COR-L47 (cell line): ENCODE data around the gene PRDM10.
A peak's percentile ranks its signal among the peaks of the same experiment; 100 is the strongest.
"Not testable (repeated sequence)": the region's sequence is repeated elsewhere in the genome, so short reads cannot be mapped to it uniquely, and the experiment has no call there.

Experiments used
- DNase-seq: peaks from one replicate; lab custom pipeline; 2025; lab: John Stamatoyannopoulos, UW

Gene PRDM10

DNA sequence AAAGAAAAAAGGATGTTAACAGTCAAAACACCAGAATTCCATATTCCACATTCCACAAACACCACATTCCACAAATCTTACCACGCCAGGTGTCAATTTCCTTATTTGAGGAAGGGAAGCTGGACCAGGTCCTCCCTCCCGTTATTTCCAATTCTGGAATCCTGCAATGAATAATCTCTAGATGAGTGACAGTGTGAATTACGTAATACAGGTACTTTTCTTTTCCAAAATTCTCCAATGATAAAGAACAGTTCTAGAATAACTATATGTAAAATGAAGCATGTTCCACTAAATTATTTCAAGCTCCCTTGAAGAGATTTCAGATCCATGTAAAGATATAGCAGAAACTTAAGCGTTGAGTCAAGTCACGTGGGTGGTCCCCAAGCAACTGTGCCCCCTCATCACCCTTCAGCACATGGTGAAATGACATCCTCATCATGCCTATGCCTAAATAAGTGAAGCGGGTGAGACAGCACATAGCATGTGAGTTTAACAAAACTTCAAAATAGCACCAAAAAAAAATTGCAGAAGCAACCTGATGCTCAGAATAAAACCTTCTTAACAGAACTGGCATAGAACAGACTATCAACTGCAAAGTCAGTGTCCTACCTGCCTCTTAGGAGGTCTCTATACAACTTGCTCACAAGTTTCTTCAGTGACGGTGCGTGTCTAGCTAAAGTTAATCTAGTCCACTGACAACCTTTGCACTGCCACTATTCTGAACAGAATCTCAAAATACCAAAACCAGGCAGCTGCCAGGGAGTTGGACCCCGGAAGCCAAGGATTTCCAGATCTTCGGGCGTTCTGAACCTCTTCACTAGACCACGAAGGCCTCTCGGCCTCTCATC is 108.1 kb downstream of the PRDM10 start:
- DNase-seq, result no peak

DNA sequence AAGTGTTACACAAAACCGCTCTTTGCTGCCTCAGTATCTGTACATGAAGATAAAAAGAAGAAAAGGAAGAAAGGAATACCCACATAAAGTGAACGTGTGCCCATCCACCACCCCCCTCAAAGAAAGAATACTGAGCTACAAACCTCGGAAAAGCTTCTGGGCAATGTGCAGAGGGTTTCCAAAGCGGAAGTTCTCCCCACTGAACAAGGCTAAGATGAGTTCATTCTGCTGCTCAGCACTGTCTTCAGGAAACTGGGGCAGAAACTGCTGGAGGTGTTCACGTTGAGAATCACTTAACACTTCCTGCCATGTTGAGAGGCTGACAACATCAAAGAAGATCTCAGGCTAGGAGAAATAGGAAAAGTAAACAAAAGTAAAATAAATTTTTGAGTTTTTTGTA is 114.2 kb downstream of the PRDM10 start:
- DNase-seq, result no peak

DNA sequence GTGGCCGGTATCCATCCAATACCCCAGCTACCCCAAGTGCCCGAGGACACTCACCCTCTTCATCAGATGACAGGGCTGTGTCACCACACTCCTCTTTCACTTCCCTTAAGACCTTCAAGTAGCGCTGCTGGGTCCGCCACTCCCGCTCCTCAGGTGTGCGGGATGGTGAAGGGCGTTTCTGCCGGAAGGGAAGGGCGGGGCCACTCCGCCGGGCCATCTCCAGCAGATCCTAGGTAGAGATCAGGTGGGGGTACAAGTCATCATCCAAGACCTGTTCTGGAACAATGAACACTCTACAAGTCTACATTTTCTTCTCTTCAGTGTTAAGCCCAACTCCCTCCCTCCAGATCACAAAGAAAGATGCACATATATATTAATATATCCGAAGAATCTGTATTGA is 117.3 kb downstream of the PRDM10 start:
- no peak for DNase-seq

DNA sequence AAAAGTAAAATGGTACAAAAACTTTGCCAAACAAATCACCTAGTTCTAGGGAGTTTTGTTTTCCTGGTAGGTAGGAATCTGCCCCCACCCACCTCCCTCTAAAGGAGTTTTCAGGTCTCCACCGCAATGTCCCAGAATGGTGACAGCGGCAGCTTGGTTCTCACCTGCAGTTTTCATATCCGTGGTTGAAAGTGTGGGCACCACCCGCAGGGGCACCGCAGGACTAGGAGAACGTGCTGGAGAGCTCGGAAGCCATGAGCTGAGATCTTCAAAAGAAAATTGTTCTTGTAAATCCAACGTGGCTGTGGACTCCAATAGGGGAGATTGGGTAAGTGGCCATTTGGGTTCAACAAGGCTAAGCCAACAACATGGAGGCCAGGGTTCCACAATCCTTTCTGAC is 118.1 kb downstream of the PRDM10 start:
- no peak for DNase-seq

DNA sequence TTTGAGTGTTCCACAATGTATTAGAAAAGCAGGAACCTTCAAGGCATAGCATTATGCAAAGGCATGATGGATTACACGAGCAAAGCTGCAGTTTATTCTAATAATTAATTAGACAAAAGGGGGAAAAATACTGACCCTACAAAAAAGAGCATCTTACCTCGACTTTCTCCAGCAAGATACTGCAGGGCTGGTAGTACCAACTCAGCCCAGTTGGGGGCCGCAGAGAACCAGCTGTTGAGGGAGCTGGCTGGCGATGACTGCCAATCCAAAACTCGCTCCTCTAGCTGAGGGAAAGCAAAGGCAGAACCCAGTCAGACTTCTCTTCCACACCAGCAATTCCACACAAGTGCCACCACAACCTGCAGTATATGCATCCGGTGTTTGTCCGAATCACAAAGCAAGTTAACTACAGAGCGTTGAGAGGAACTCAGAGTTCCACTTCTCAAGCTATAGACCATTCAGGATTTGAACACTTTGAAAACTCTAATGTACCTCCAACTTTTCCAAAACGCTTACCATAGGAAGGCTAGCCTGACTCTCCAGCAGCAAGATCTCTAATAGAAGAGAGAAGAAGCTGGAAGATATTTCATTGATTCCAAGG is 121.0 kb downstream of the PRDM10 start:
- peak; percentile 17 for DNase-seq

DNA sequence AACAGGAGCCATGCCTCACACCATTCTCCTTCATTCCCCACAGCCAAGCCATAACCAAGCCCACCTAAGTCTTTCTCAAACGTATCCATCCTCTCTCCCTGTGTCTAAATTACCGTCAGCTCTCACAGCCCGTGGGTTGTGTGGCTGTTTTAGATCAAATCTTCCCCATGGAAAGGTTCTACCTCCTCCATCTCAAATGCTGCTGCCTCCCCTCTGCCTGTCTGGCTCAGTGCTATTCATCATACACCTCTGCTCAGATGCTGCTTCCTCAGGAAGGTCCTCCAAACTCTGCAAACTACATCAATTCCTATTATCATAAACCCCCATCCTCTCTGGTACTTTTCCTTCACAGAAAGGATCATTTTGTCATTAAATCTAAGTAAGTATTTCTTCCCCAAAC is 122.3 kb downstream of the PRDM10 start:
- DNase-seq, result no peak

DNA sequence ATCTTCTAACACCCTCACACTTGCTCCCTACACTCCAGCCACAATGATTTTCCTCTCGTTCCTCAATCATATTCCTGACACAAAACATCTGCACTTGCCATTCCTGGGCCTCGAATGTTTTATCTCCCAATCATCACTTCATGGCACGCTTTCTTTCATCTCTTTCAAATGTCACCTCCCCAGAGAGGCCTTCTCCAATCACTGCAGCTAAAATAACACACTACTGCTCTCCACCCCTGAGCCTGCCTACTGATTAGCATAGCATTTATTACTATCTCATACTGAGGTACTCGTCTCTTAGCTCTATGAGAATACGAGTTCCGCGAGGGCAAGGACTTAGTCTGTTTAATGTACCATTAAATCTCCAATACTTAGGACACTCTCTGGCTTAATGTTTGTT is 130.7 kb downstream of the PRDM10 start:
- no peak for DNase-seq

DNA sequence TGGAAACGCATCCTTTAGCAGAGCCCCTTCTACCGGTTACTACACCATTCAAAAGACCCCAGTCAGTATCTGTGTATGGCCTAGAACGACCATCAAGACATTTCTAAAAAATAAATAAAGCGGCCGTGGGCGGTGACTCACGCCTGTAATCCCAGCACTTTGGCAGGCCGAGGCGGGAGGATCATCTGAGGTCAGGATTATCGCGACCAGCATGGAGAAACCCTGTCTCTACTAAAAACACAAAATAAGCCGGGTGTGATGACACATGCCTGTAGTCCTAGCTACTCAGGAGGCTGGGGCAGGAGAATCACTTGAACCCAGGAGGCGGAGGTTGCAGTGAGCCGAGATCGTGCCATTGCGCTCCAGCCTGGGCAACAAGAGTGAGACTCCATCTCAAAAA is 134.0 kb downstream of the PRDM10 start:
- DNase-seq, result not testable (repeated sequence)

DNA sequence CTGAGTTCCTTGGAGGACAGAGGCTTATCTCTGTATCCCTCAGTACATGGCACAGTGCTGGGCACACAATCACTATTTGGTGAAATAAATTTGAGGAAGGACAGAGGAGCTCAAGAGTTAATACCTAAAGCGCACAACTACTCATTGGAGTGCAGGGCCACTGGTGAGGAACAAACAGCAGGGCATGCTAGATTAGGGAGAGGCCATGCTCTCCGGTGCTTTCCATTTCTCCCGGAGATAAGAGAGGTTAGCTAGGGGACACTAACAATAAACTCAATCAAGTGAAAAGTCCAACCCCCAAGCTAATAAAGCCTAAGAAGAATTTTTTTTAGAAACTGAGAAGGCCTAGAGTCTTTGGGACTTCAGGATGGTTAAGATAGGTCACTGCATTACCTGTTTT is 136.3 kb downstream of the PRDM10 start:
- no peak for DNase-seq

DNA sequence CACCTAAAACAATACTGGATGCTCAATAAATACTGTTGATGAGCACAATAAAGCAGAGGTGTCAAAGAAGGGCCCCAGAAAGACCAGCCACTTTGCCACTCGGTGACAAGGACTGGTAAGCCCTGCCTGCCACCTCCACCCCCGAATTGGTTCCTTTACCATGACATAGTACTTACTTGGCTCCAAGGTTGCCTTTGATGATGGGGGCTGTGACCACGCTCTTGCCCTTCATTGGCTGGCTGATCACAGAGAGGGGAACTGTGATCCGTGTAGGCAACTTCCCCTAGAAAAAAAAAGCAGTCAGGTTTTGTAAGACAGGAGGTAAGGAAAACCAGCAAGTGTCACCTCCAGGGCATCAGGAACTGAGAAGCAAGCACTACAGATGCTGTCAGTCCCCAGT is 136.9 kb downstream of the PRDM10 start:
- DNase-seq, result no peak

DNA sequence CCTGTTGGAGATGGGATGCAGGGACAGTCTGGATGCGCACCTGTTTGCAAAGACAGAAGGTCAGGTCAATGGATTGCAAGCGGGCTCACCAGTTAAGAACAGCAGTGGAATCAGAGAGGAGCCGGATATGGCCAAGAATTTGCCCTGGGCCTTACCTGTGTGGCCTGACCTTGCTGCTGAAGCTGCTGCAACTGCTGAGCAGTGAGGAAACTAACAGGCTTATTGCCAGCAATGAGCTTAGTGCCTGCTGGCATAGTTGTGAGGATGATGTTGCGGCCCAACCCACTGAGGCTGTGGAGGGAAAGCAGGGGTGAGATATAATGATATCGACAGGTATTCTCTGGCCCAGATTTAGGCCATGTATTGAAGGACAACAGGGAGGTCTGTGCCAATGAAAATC is 137.8 kb downstream of the PRDM10 start:
- no peak for DNase-seq

DNA sequence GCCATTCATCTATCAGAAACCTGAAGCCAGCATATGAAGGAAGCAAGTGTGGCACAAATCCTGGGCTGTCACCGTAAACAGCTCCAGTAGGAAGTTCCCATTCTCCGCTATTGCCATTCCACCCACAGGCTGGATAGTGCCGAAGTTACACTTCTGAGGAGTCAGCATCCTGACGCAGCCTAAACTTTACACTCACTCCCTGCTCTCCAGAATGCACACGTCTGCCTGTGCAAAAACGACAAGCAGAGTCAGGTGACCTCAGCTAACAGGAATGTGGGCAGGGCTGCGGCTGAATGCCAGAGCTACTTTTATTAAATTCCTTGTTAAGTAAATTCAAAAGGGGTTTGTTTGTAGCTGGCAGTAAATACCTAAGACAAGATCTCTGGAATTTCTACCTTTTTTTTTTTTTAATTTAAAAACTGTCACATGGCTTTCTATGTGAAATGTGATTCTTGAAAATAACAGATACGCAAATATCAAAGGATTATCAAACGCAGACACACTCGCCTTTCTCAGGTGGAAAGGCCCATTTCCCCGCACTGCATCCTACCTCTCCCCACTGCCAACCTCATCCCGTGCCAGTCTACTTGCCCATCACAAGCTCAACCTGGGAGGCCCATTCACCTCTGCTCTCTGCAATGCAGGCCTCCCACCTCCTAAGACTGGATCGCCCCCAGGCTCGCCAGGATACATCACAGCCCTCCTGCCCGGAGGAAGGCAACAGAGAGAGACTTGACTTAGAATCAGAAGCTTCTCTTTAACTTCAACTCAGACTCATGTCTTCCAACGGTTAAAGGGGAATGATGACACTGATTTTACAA is 140.7 kb downstream of the PRDM10 start:
- DNase-seq, result no peak

DNA sequence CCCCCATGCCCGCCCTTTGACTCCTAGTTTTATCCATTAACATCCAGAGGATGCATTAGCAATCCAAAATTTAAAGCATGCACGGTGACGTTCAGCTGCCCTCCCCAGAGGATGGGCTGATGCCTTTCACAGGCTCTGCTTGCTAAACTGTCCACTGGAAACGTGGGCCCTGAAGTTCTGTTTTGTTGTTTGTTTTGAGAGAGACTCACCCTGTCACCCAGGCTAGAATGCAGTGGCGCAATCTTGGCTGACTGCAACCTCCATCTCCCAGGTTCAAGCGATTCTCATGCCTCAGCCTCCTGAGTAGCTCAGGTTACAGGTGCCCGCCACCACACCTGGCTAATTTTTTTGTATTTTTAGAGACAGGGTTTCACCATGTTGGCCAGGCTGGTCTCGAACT is 146.6 kb downstream of the PRDM10 start:
- DNase-seq, result no peak

DNA sequence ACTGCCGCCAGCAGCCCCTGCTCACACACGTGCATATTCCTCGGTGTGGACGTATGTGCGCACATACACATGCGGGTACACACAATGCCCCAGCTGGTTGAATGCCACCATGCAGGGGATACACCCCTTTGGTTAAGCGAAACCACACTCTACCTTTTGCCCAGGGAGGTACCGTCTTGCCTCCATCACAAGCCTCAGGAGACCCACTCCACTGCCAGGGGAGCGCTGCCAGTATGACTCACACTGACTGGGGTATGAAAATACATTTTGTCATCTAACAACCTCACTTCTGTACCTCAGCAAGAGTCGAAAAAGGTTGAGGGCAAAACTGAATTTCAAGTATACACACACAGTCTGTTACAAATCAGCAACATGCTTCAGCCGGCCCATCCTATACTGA is 147.5 kb downstream of the PRDM10 start:
- no peak for DNase-seq

DNA sequence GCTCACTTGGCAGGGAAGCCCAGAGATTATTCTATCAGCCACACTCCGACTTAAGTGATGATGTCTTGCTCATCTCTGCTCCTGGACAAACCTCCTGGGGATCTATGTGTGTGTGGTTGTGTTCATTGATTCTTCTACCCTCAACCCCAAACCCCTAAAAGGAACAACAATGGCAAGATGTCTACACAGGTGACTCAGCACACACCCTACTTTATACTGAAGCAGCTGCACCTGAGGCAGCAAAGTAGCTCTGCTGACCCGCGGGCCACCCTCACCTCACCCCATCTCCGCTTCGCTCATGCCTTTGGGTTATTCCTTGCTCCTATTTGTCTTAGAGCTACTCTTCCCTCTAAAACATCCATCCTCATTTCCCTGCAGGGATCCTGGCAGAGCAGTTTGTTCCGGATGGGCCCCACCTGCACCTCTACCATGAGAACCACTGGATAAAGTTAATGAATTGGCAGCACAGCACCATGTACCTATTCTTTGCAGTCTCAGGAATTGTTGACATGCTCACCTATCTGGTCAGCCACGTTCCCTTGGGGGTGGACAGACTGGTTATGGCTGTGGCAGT is 148.3 kb downstream of the PRDM10 start:
- peak; percentile 21 for DNase-seq

DNA sequence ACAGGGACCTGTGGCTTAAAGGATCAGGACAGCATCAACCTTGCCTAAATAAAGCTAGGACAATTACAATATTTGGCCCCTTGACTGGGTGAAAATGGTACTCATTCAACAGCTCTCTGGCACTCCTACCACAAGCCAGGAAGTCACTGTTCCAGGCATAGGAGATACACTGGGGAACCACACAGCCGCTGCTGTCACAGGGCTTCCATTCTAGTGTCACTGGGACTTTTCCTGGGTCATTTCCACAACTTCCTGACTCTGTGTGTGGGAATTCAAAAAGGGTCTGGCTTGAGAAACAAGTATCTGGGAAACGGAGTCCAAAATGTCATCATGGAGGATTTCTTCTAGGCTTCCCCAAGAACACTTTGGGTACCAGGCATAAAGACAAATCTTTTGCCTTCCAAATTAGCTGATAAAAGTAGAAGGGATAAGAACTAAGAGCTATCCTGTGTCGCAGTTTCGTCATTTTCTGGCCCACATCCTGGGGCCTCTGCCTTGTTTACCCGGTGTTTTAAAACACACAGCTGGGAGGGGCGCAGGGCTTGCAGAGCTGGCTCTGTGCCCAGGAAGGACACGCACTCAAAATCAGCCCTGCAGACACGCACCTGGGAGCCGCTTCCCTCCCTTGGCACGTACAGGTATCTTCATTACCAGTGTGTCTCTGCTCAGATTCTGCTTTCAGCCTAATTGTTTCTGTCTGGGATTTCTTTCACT is 149.0 kb downstream of the PRDM10 start:
- DNase-seq, result peak; percentile 94

DNA sequence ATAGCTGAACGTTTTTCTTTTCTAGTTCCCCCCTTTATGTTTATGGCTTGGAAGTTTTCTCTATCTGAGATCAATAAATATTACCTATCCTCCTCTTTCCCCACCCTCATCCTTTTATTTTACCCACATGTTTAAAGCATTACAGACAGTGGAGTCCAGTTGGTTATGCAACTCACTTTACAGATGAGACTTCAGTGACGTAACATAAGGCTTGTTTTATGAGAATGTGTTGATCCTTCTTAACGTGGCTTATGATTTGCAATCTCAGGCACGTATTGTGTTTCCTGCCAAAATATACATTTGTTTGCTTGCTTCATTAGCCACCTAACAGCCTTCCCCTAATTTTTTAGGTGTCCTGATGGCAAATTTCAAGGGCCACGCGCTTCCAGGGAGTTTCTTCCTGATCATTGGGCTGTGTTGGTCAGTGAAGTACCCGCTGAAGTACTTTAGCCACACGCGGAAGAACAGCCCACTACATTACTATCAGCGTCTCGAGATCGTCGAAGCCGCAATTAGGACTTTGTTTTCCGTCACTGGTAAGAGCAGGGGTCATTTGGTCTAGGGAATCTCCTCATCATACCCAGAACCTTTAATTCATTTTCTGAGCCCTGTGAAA is 150.4 kb downstream of the PRDM10 start:
- no peak for DNase-seq
